ENCODE measurements around the gene DMGDH. TPM values are rescaled to one million over a fixed set of nuclear protein-coding genes. Genes with fewer than 3 reads are reported as not detected.

DMGDH gene
- total RNA-seq, 2 donors from 2014 or later: 1.3 TPM; not detected in 1

DNA sequence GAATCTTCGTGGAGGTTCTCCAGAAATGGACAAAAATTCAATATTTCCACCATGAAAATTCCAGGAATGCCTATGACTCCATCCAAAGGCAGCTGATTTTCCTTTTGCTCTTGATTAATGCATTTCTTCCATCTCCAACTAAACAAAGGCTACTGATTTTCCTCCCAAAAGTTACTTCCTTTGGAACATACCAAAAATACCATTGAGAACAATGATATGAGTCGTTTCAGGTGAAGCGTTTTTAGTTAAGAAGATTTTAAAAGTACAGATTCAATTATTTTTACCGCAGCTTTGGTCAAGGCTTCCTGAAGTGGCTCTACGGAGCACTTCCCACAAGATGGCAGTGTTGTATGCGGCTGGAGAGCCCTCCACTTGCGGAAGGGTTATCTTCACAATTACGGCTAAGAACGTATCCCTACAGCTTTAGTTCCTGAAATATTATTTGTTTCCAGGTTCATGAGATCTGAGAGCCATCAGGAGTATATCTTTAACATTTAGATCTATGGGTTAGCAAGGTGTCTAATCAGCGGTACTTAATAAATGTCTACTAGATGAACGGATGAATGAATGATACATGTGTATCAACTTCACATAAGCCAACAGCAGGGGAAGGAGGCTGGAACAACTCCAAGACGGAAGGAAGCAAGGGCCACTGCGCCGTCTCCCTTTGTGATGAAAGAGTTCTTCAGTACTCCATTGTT lies 48.5 kb downstream of the DMGDH start:
- peak; percentile 64 for DNase-seq (ENCODE audit: low spot score)
- Mint-ChIP-seq H3K27ac (no peak overlapping the region), H3K4me1 (ENCODE audit: low read depth in 2 of 2) (peaks cover 8 to 14% of the 10 kb centered on the region in 2 donors), H3K4me3 (no peak overlapping the region), H3K36me3 (no peaks in the 10 kb centered on the region), H3K9me3 (no peaks in the 10 kb centered on the region), H3K27me3 (peaks cover 39 to 68% of the 10 kb centered on the region in 2 donors)
- ATAC-seq: no peak

DNA sequence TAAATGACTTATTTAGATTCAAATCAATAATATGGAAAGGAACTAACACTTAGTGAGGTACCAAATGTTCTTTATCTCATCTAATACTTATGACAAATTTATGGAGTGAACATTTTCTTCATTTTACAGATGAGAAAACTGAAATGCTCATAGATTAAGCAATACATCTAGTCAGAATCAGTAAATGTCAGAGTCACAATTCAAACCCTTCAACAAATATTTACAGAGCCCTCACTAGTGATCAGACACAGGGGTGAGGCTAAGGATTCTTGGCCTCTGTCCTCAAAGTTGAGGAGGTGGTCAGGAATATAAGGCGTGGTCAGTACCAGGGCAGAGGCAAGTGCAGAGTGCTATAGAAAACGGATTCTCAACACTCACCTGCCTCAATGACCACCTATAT lies 54.8 kb downstream of the DMGDH start:
- Mint-ChIP-seq H3K27me3 (peaks cover 23 to 56% of the 10 kb centered on the region in 2 donors), H3K36me3 (peaks cover 7% of the 10 kb centered on the region), H3K4me1 (ENCODE audit: low read depth in 2 of 2) (no peaks in the 10 kb centered on the region), H3K9me3 (peaks cover 7% of the 10 kb centered on the region), H3K4me3 (no peak overlapping the region), H3K27ac (no peak overlapping the region)
- ATAC-seq (no peak), DNase-seq (ENCODE audit: low spot score) (no peak)

DNA sequence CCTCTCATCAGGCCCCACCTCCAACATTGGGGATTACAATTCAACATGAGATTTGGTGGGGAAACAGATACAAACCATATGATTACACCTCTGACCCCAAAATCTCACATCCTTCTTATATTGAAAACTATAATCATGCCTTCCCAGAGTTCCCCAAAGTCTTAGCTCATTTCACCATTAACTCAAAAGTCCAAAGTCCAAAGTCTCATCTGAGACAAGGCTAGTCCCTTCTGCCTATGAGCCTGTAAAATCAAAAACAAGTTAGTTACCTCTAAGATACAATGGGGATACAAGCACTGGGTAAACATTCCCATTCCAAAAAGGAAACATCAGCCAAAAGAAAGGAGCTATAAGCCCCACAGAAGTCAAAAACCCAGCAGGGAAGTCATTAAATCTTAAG lies 57.6 kb downstream of the DMGDH start:
- no peak for DNase-seq (ENCODE audit: low spot score)
- Mint-ChIP-seq H3K4me1 (ENCODE audit: low read depth in 2 of 2) (no peaks in the 10 kb centered on the region), H3K9me3 (peaks cover 7% of the 10 kb centered on the region), H3K27me3 (peaks cover 16 to 49% of the 10 kb centered on the region in 2 donors), H3K4me3 (no peak overlapping the region), H3K27ac (no peak overlapping the region), H3K36me3 (peaks cover 7% of the 10 kb centered on the region)
- ATAC-seq: no peak

DNA sequence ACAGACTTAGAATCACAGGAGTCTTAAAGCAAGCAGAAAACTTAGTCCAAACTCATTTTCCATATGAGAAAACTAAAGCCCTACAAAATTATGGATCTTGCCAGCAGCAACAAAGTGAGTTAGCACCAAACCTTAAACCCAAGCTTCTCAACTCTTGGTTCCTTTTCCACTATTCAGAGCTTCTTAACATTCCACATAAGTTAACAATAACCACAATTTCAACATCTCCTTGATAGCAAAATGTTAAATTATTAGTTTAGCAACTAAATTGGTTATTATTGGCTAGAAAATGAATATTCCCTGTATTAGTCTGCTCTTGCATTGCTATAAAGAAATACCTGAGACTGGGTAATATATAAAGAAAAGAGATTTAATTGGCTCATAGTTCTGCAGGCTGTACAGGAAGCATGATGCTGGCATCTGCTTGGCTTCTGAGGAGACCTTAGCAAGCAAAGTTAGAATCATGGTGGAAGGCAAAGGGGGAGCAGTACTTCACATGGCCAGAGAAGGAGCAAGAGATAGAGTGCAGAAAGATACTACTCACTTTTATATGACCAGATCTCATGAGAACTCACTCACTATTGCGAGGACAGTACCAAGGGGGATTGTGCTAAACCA lies 58.1 kb downstream of the DMGDH start:
- Mint-ChIP-seq H3K27me3 (peaks cover 12 to 44% of the 10 kb centered on the region in 2 donors), H3K4me3 (no peak overlapping the region), H3K4me1 (ENCODE audit: low read depth in 2 of 2) (no peaks in the 10 kb centered on the region), H3K9me3 (peaks cover 7% of the 10 kb centered on the region), H3K36me3 (peaks cover 7% of the 10 kb centered on the region), H3K27ac (no peak overlapping the region)
- ATAC-seq (no peak), DNase-seq (ENCODE audit: low spot score) (no peak)

DNA sequence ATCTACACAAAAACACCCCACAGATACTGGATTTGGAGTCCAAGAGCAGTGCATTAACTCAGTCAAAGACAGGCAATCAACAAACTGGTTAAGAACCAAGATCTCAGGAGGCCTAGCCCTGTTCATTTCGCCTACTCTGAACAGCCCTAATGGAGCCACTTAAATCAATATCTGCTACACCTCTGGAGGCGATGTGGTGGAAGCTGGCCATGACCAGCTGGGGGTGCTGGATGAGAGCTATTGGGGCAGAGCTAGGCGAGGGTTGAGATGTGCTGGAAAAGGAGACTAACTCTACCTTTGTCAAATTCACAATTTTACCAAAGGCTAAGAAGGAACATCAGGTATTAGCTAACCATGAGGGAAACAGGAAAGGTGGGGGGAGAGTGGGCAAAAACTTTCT lies 61.1 kb downstream of the DMGDH start:
- peaks cover 16 to 28% of the 10 kb centered on the region in 2 donors for H3K27me3 Mint-ChIP-seq
- DNase-seq (ENCODE audit: low spot score) (no peak), ATAC-seq (no peak)
- no peak overlapping the region for H3K27ac Mint-ChIP-seq
- no peak overlapping the region for H3K4me3 Mint-ChIP-seq
- H3K9me3 Mint-ChIP-seq: peaks cover 5% of the 10 kb centered on the region
- no peaks in the 10 kb centered on the region for H3K4me1 Mint-ChIP-seq (ENCODE audit: low read depth in 2 of 2)
- peaks cover 5% of the 10 kb centered on the region for H3K36me3 Mint-ChIP-seq

DNA sequence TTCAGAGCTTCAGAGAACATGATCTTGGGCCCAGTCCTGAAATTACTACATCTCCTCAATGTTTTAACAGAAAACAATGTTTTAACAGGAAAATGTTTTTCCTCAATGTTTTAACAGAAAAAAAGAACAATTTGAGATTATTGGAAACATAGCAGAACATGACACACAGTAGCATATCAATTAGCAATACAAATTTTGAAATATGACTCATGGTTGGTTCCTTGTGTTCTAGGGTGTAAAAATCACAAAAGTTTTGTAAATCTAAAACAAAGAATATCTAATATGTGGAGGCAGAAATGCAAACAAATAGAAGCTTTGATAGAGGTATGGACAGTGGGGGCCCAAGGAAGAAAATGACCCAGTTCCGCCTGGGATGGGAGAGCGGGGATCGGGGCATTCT lies 61.6 kb downstream of the DMGDH start:
- Mint-ChIP-seq H3K9me3 (peaks cover under 1% of the 10 kb centered on the region), H3K36me3 (no peaks in the 10 kb centered on the region), H3K27me3 (peaks cover 21 to 29% of the 10 kb centered on the region in 2 donors), H3K4me1 (ENCODE audit: low read depth in 2 of 2) (no peaks in the 10 kb centered on the region), H3K27ac (no peak overlapping the region), H3K4me3 (no peak overlapping the region)
- ATAC-seq (no peak), DNase-seq (ENCODE audit: low spot score) (no peak)

DNA sequence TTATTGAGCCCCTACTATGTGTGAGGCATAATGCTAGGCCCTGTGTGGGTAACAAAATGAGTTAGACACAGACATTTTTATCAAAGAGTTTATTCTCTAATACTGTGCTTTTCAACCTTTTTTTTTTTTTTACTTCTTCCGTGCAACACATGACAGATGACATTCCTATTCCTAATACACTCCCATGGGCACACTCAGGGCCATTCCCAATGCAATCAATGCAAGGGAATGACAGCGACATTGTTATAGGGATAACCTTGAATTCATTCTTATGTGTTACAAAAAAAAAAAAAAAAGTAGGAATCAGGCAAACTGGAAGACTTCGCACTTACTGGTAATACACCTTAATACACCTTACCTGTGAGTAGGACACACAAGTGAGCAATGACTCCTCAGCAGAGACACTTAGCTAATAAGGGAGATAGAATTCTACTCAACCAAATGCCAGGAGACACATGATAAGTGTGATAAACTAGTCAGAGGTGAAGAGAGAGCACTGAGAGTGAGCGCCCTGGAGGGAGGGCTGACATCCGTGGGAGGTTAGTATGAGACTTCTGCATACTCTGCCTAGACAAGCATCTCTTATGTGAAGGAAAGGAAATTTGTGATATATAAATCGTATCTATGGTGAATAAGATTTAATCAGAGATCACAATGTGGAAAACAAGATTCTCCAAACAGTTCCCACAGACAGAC lies 63.4 kb downstream of the DMGDH start:
- Mint-ChIP-seq H3K4me1 (ENCODE audit: low read depth in 2 of 2) (no peaks in the 10 kb centered on the region), H3K9me3 (no peaks in the 10 kb centered on the region), H3K27ac (no peak overlapping the region), H3K4me3 (no peak overlapping the region), H3K27me3 (peaks cover 23% of the 10 kb centered on the region in 2 donors), H3K36me3 (no peaks in the 10 kb centered on the region)
- DNase-seq (ENCODE audit: low spot score) (no peak), ATAC-seq (no peak)

DNA sequence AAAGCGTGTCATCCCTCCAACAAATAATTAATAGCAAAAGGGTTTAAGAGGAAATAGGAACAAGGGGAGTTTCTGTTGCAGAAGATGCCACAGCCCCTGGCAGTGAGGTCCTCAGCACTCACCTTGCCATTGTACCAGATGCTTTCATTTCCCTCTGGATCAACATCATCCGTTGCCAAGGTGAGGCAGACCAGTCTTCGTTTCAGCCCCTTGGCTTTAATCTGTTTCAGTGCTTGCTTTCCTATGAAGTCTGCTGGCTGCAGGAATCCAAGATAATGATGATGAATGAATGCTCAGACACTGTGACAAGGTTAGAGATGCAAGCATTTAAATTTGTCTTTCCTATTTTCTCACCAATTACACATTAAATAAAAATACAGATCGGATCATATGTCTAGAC lies 64.3 kb downstream of the DMGDH start:
- H3K4me1 Mint-ChIP-seq (ENCODE audit: low read depth in 2 of 2): no peaks in the 10 kb centered on the region
- no peak overlapping the region for H3K27ac Mint-ChIP-seq
- H3K9me3 Mint-ChIP-seq: no peaks in the 10 kb centered on the region
- no peak for ATAC-seq
- H3K4me3 Mint-ChIP-seq: no peak overlapping the region
- H3K36me3 Mint-ChIP-seq: no peaks in the 10 kb centered on the region
- H3K27me3 Mint-ChIP-seq: peaks cover 20 to 23% of the 10 kb centered on the region in 2 donors
- DNase-seq (ENCODE audit: low spot score): no peak

DNA sequence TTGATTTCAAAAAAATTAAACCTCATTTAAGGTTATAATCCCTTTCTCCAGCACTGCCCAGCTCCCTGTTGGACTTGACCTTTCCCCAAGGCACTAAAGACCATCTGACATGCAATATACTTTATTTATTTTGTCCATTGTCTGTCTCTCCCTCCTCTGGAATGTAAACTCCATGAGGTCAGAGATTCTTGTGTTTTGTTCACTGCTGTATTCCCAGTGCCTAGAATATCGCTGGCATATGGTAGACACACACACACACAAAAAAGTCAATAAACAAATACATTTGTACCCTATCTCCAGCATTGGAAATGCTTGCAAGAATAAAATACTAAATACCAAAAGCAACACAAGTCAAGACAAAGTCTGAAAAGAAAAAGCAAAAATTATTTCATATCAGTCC lies 67.1 kb downstream of the DMGDH start:
- no peaks in the 10 kb centered on the region for H3K4me1 Mint-ChIP-seq (ENCODE audit: low read depth in 2 of 2)
- H3K27ac Mint-ChIP-seq: no peak overlapping the region
- peaks cover 20 to 25% of the 10 kb centered on the region in 2 donors for H3K27me3 Mint-ChIP-seq
- H3K4me3 Mint-ChIP-seq: no peak overlapping the region
- no peak for DNase-seq (ENCODE audit: low spot score)
- no peaks in the 10 kb centered on the region for H3K9me3 Mint-ChIP-seq
- ATAC-seq: no peak
- H3K36me3 Mint-ChIP-seq: no peaks in the 10 kb centered on the region

DNA sequence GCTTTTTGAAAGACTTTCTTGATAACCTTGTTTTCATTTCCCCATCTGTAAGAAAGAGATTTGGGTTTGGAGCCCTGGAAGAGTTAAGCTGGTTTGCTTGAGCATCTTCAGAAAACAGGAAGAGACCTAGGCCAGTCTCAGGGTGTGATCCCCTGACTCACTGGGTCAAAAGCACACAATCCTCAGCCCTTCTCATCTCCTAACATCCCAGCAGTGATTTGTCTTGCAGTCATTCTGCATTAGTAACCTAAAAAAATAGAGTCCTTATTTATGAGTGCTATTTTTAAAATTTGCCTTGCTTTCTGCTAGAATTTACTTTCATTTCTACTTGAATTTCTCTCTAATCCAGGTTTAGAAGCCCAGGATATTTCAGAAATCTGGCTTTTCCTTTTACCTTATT lies 68.0 kb downstream of the DMGDH start:
- DNase-seq (ENCODE audit: low spot score): no peak
- ATAC-seq: no peak
- H3K27me3 Mint-ChIP-seq: peaks cover 20 to 25% of the 10 kb centered on the region in 2 donors
- no peaks in the 10 kb centered on the region for H3K4me1 Mint-ChIP-seq (ENCODE audit: low read depth in 2 of 2)
- H3K9me3 Mint-ChIP-seq: no peaks in the 10 kb centered on the region
- no peak overlapping the region for H3K27ac Mint-ChIP-seq
- no peak overlapping the region for H3K4me3 Mint-ChIP-seq
- no peaks in the 10 kb centered on the region for H3K36me3 Mint-ChIP-seq

DNA sequence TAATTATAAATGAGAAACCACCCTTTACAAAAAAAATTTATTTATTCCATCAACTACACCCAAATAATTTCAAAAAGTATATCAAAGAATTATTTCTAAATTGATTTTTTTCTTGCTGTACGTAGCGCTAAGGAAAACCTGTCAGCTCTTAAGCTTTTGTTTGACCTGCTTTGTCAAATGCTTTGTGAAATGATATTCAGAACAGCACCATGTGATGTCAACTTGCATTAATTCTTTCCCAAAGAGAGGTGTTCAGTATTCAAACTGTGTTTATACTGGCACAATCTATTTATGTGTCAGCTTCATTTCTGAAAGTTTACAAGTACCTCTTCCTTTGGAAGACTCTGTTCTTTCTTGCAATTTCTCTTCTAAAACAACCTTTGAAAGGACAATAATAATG lies 72.4 kb downstream of the DMGDH start:
- DNase-seq (ENCODE audit: low spot score): no peak
- H3K36me3 Mint-ChIP-seq: no peaks in the 10 kb centered on the region
- no peaks in the 10 kb centered on the region for H3K9me3 Mint-ChIP-seq

DNA sequence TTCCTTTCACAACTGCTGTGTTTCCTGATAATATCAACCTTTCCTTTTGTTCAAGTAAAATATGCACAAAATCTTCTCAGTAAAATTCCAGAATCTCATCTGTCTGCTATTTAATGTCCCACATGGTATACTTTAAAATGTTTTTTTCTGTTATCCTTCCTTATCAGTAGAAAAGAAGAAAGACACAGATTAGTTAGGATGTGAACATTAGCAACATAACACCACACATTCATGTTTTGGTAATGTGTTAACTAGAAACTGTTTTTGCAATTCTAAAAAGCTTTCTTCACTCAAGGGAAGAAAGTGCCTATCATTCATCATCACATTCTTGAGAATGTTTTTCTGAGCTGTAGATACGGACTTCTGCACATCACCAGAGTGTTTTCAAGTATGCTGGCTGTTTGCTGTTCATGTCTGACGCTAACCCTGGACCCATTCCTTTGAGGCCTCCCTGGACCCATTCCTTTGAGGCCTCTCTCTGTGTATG lies 73.9 kb downstream of the DMGDH start:
- H3K9me3 Mint-ChIP-seq: no peaks in the 10 kb centered on the region
- peaks cover 4 to 11% of the 10 kb centered on the region in 2 donors for H3K4me1 Mint-ChIP-seq (ENCODE audit: low read depth in 2 of 2)
- peaks cover 3 to 17% of the 10 kb centered on the region in 2 donors for H3K27me3 Mint-ChIP-seq
- no peak overlapping the region for H3K4me3 Mint-ChIP-seq
- no peak for DNase-seq (ENCODE audit: low spot score)
- no peaks in the 10 kb centered on the region for H3K36me3 Mint-ChIP-seq
- H3K27ac Mint-ChIP-seq: no peak overlapping the region
- no peak for ATAC-seq

More for the DNA sequence above, 72.4 kb downstream of the DMGDH start:
- no peak overlapping the region for H3K4me3 Mint-ChIP-seq
- no peak for ATAC-seq
- peaks cover 4 to 11% of the 10 kb centered on the region in 2 donors for H3K4me1 Mint-ChIP-seq (ENCODE audit: low read depth in 2 of 2)
- H3K27ac Mint-ChIP-seq: no peak overlapping the region
- H3K27me3 Mint-ChIP-seq: peaks cover 3 to 17% of the 10 kb centered on the region in 2 donors

DNA sequence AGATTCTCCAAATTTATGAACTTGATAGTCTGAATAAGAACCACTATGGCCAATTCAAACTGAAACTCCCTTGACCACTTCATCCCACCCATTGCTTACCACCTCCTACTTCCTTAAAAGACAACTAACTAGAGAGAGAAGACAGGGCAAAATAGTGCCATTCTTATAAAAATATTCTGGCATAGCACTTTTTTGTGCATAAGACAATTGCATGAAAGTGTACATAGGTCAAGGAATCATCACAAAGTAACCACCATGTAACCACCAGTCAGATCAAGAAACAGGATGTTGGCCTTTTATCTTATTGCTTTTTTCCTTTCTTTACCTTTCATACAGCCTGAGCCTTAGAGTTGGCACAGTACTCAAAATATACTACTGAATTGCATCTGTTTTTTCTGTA lies 76.3 kb downstream of the DMGDH start:
- no peaks in the 10 kb centered on the region for H3K36me3 Mint-ChIP-seq
- no peak overlapping the region for H3K27ac Mint-ChIP-seq
- H3K4me3 Mint-ChIP-seq: no peak overlapping the region
- ATAC-seq (no peak), DNase-seq (ENCODE audit: low spot score) (no peak)
- peaks cover 5 to 10% of the 10 kb centered on the region in 2 donors for H3K27me3 Mint-ChIP-seq
- H3K9me3 Mint-ChIP-seq: no peaks in the 10 kb centered on the region
- peaks cover 4 to 11% of the 10 kb centered on the region in 2 donors for H3K4me1 Mint-ChIP-seq (ENCODE audit: low read depth in 2 of 2)

DNA sequence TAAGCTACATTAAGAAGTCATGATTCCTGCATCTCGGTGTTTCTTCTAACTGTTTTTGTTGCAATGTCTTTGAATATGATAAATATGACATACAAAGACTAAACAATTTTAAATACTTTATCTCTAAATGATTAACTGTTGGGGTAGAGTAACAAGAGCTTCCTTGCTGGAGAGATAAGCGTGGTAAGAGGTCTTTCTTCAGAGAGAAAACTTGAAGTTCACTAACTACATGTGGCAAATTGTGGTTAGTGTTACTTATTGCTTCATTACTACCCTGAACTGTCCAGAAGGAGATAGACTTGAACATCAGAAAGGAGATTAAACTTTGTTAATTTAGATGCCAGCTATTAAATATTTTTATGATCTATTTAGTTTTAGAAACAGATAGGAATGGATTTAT lies 77.3 kb downstream of the DMGDH start:
- no peak for ATAC-seq
- Mint-ChIP-seq H3K27me3 (peaks cover 5 to 8% of the 10 kb centered on the region in 2 donors), H3K4me3 (no peak overlapping the region), H3K4me1 (ENCODE audit: low read depth in 2 of 2) (peaks cover 4 to 11% of the 10 kb centered on the region in 2 donors), H3K9me3 (no peaks in the 10 kb centered on the region), H3K27ac (no peak overlapping the region), H3K36me3 (no peaks in the 10 kb centered on the region)
- no peak for DNase-seq (ENCODE audit: low spot score)

Data from natural killer cell treated with Interleukin-12 subunit alpha and Interleukin-12 subunit beta and Interleukin-15 and Interleukin-18, amount 100 ng/mL, for 72 hours (primary cell).